SU-DHL-6 (cell line): Measurements from ENCODE around the gene PCDH12.

Experiments
- H2AFZ ChIP-seq: fragments of 200-600 bp; sonication (generic); 2 replicates; pipeline ENCODE4 v1.6.1; 2014; ENCODE audit warnings: low read depth, mild to moderate bottlenecking, moderate library complexity, mixed read lengths, antibody characterized with exemption, low read length; ENCODE audit not compliant: severe bottlenecking
- H3F3A ChIP-seq: fragments of 200-600 bp; shearing (Covaris generic); 2 replicates; pipeline ENCODE4 v1.6.0; 2016; ENCODE audit warnings: antibody characterized with exemption, mild to moderate bottlenecking; ENCODE audit not compliant: insufficient read depth
- H3K27ac ChIP-seq: fragments of 200-600 bp; sonication (generic); 2 replicates; pipeline ENCODE4 v1.5.1; 2016; ENCODE audit warnings: low read depth, mild to moderate bottlenecking, low read length, moderate library complexity, mixed read lengths
- H3K27me3 ChIP-seq: fragments of 200-600 bp; sonication (generic), shearing (Covaris generic); 2 replicates; pipeline ENCODE4 v1.6.0; 2014; ENCODE audit warnings: mild to moderate bottlenecking, low read length
- H3K36me3 ChIP-seq: fragments of 200-600 bp; sonication (generic); 2 replicates; pipeline ENCODE4 v1.6.1; 2014; ENCODE audit warnings: mild to moderate bottlenecking, low read length, mixed read lengths
- H3K4me2 ChIP-seq: fragments of 300-600, 200-600 bp; shearing (Covaris generic), sonication (generic); 2 replicates; pipeline ENCODE4 v1.6.0; 2014; ENCODE audit warnings: low read length, low read depth, mild to moderate bottlenecking; ENCODE audit not compliant: poor library complexity, severe bottlenecking
- H3K4me3 ChIP-seq: fragments of 200-600 bp; sonication (generic); 2 replicates; pipeline ENCODE4 v1.5.1; 2014; ENCODE audit warnings: antibody characterized with exemption, low read length, mild to moderate bottlenecking, mixed read lengths; ENCODE audit not compliant: insufficient read depth, poor library complexity, severe bottlenecking
- H3K79me2 ChIP-seq: fragments of 200-600 bp; sonication (generic); 2 replicates; pipeline ENCODE4 v1.6.1; 2014; ENCODE audit warnings: mild to moderate bottlenecking, low read length, moderate library complexity; ENCODE audit not compliant: insufficient read depth
- H3K9ac ChIP-seq: fragments of 200-600 bp; sonication (generic); 2 replicates; pipeline ENCODE4 v1.7.0; 2014; ENCODE audit warnings: mild to moderate bottlenecking, low read length
- H3K9me2 ChIP-seq: fragments of 200-600 bp; sonication (generic); replicated peaks from 2 replicates; pipeline ENCODE4 v1.6.1; 2014; ENCODE audit warnings: low read length; ENCODE audit not compliant: insufficient read depth
- H3K9me3 ChIP-seq: fragments of 200-600 bp; sonication (generic); 2 replicates; pipeline ENCODE4 v1.6.1; 2014; ENCODE audit warnings: low read length, mixed read lengths; ENCODE audit not compliant: insufficient read depth
- H4K20me1 ChIP-seq: fragments of 200-600 bp; sonication (generic); 2 replicates; pipeline ENCODE4 v1.6.1; 2014; ENCODE audit warnings: low read depth, mild to moderate bottlenecking, antibody characterized with exemption, low read length, moderate library complexity, mixed read lengths
- EZH2phosphoT487 ChIP-seq: fragments of 200-600 bp; sonication (generic), shearing (Covaris generic); conservative IDR thresholded peaks from 2 replicates; pipeline ENCODE4 v1.6.1; 2018; ENCODE audit warnings: mild to moderate bottlenecking, antibody characterized with exemption, low read length, moderate library complexity, mixed read lengths
- TF ChIP-seq, protein P1 (sequence below): fragments of 200-600 bp; sonication (generic); IDR thresholded peaks from one replicate; pipeline ENCODE4 v1.5.1; 2017; ENCODE audit warnings: antibody characterized with exemption, mild to moderate bottlenecking, low read length, moderate library complexity; ENCODE audit not compliant: insufficient read depth, poor library complexity, severe bottlenecking

Gene PCDH12

DNA sequence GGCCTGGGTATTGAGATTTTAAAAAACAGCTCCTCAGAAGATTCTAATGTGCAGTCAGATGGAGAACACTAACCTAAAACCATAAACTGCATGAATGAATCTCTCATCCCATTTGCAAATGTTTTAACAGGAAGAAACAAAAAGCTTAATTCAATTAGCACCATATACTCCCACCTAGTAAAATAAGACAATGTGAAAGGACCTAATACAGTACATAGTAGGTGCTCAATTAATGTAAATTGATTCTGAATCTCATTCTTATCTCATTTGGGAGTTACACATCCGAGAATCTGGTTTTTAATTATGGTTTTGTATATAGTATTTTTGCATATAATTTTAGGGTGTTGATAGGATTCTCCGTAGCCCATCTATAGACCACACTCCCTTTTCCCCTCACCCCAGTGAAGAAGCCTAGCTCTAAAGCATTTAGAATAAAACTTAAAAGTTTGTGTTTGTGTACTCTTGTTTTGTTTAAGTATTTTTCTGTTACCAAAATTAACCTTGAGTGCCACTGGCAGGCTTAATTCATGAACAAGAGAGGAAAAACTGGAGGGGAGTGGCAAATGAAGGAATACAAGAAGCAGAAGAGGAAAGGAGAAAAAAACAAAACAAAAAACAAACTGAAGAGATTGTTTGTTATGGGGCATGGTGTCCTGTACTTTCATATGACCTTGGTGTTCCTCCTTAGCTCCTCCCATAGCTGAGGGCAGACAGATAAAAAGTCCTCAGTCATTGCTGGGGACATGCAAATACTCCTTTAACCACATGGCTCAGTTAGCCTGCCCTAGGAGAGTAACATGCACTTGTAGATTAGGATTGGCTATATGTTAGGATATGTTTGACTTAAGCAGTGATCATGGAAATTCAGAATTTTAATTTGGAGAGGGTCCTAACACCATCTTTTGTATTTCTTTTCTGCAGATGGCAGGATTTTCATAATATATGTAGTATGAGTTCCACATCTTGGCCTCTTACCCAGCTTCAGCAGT is 12.1 kb upstream of the PCDH12 start:
- peaks cover 5% of the 10 kb centered on the region; the same call in 1 of the 2 replicates for H3K79me2 ChIP-seq
- no peaks in the 10 kb centered on the region for H3K27me3 ChIP-seq
- TF ChIP-seq EZH2phosphoT487 = no peak
- TF ChIP-seq, protein P1, sequence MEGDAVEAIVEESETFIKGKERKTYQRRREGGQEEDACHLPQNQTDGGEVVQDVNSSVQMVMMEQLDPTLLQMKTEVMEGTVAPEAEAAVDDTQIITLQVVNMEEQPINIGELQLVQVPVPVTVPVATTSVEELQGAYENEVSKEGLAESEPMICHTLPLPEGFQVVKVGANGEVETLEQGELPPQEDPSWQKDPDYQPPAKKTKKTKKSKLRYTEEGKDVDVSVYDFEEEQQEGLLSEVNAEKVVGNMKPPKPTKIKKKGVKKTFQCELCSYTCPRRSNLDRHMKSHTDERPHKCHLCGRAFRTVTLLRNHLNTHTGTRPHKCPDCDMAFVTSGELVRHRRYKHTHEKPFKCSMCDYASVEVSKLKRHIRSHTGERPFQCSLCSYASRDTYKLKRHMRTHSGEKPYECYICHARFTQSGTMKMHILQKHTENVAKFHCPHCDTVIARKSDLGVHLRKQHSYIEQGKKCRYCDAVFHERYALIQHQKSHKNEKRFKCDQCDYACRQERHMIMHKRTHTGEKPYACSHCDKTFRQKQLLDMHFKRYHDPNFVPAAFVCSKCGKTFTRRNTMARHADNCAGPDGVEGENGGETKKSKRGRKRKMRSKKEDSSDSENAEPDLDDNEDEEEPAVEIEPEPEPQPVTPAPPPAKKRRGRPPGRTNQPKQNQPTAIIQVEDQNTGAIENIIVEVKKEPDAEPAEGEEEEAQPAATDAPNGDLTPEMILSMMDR = no peak
- peak overlapping the region; percentile 20 for H2AFZ ChIP-seq
- peak overlapping the region; percentile 79 for H3K4me2 ChIP-seq
- peak overlapping the region; percentile 60 for H3K4me3 ChIP-seq
- no peaks in the 10 kb centered on the region for H3K9me2 ChIP-seq
- peak overlapping the region; percentile 79 for H3K9ac ChIP-seq
- H3K9me3 ChIP-seq = no peaks in the 10 kb centered on the region
- H3K27ac ChIP-seq = peak overlapping the region; percentile 82
- no peaks in the 10 kb centered on the region for H4K20me1 ChIP-seq
- peaks cover 22% of the 10 kb centered on the region; the same call in 1 of the 2 replicates for H3F3A ChIP-seq
- H3K36me3 ChIP-seq = peaks cover 4% of the 10 kb centered on the region

DNA sequence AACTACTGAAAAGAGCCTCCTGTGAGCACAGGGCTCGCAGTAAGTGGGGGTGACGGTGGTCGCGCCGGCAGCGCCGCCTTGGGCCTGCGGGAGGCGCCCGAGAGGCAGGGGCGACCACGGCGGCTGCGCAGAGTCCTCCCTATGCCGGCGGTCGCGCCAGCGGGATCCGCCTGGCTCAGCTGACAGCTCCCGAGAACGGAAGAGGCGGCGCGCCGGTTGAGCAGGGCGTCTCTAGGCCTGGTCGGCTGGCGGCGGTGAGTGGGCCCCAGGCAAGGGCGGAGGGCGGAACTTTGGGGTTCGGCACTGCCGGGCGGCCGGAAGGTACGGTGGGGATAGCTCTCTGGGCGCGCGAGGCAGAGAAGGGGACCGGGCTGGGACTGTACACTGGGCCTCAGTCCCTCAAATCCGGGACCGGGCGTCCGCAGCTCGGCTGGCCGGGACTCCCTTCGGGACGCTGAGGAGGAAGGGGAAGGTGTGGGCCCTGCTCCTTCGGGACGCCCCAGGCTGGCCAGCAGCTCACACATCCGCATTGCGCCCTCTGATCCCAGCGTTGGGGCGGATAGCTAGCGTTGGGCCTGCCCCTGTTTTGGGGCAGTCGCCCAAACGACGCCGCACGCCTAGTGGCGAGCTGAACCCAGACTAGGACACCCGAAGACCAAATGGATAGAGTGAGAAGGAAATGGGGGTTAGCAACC is 11.1 kb upstream of the PCDH12 start, which contains the start of gene RNF14:
Gene RNF14 (plus strand): TSS at position 192 of the 695 bp plus-strand sequence. CDS start 4,484 bp downstream, outside the sequence.
- Histone ChIP-seq H3K9ac (peak within 1 kb of the TSS; percentile 79), H3K4me2 (peak within 1 kb of the TSS; percentile 79), H4K20me1 (no peaks in the 10 kb centered on the region), H3K79me2 (peaks cover 5% of the 10 kb centered on the region; the same call in 1 of the 2 replicates), H3K9me3 (no peaks in the 10 kb centered on the region), H3K4me3 (peak within 1 kb of the TSS; percentile 60), H3K36me3 (no peaks in the 10 kb centered on the region), H3K9me2 (no peaks in the 10 kb centered on the region), H3K27ac (peak within 1 kb of the TSS; percentile 82), H3F3A (peaks cover 22% of the 10 kb centered on the region; the same call in 1 of the 2 replicates), H2AFZ (peak within 1 kb of the TSS; percentile 98), H3K27me3 (no peaks in the 10 kb centered on the region)
- TF ChIP-seq, protein P1 = peak; percentile 75
- no peak for TF ChIP-seq EZH2phosphoT487

DNA sequence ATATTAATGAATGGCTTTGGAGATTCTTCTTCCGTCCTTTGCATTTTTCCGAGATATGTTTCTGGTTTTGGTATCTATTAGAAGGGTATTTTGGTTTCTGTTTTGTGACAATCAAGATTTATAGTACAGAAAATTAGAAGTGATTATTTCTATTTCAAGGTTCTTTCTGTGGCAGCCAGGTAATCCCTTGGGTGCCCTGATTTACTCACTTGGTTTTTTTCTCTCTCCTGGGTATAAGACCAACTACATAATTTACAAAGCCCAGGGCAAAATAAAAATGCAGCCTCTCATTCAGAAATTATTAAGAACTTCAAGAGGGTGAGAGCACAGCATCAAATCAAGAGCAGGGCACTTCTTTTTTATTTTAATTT is 8.9 kb upstream of the PCDH12 start:
- peaks cover 5% of the 10 kb centered on the region; the same call in 1 of the 2 replicates for H3K79me2 ChIP-seq
- H4K20me1 ChIP-seq = no peaks in the 10 kb centered on the region
- no peaks in the 10 kb centered on the region for H3K36me3 ChIP-seq
- H3K9me2 ChIP-seq = no peaks in the 10 kb centered on the region
- H3K4me3 ChIP-seq = no peak overlapping the region
- no peak overlapping the region for H3K4me2 ChIP-seq
- no peaks in the 10 kb centered on the region for H3K27me3 ChIP-seq
- no peak overlapping the region for H3K27ac ChIP-seq
- H2AFZ ChIP-seq = no peak overlapping the region
- peaks cover 22% of the 10 kb centered on the region; the same call in 1 of the 2 replicates for H3F3A ChIP-seq
- H3K9ac ChIP-seq = no peak overlapping the region
- no peaks in the 10 kb centered on the region for H3K9me3 ChIP-seq
- no peak for TF ChIP-seq EZH2phosphoT487
- TF ChIP-seq, protein P1 = no peak
